Fibroblast of peridontal ligament (primary cell): ENCODE measurements around the gene CCDC192.

Experiments
- DNase-seq: peaks from one replicate; pipeline ENCODE4 v3.0.0-alpha.2; 2010; ENCODE audit errors: extremely low read depth

CCDC192 gene

GRCh38 chr5:127885176-127885575, 182.0 kb downstream of the CCDC192 start:
- no peak for DNase-seq

- DNase-seq, result no peak
Observed at GRCh38 chr5:127886081-127886480, 182.9 kb downstream of the CCDC192 start.

- DNase-seq, result no peak
Observed at GRCh38 chr5:127887282-127887681, 184.1 kb downstream of the CCDC192 start.

GRCh38 chr5:127891942-127892341, 188.8 kb downstream of the CCDC192 start:
- DNase-seq, result no peak

GRCh38 chr5:127892467-127893207, 189.4 kb downstream of the CCDC192 start:
- no peak for DNase-seq

- DNase-seq, result no peak
Observed at GRCh38 chr5:127893232-127893631, 190.0 kb downstream of the CCDC192 start.

- no peak for DNase-seq
Observed at GRCh38 chr5:127894461-127894860, 191.3 kb downstream of the CCDC192 start.

- DNase-seq, result peak; percentile 55
Observed at GRCh38 chr5:127898551-127899213, 195.5 kb downstream of the CCDC192 start.

- peak; percentile 57 for DNase-seq
Observed at GRCh38 chr5:127899214-127899610, 196.0 kb downstream of the CCDC192 start.

GRCh38 chr5:127906562-127907204, 203.5 kb downstream of the CCDC192 start:
- DNase-seq, result no peak

- DNase-seq, result no peak
Observed at GRCh38 chr5:127907907-127908306, 204.7 kb downstream of the CCDC192 start.

- peak; percentile 68 for DNase-seq
Observed at GRCh38 chr5:127909066-127909465, 205.9 kb downstream of the CCDC192 start.

GRCh38 chr5:127909821-127910220, 206.6 kb downstream of the CCDC192 start:
- no peak for DNase-seq

GRCh38 chr5:127910307-127910956, 207.2 kb downstream of the CCDC192 start:
- DNase-seq, result no peak

GRCh38 chr5:127911619-127912018, 208.4 kb downstream of the CCDC192 start:
- no peak for DNase-seq

GRCh38 chr5:127912411-127912810, 209.2 kb downstream of the CCDC192 start:
- DNase-seq, result no peak

- DNase-seq, result no peak
Observed at GRCh38 chr5:127916885-127917573, 213.8 kb downstream of the CCDC192 start.

- no peak for DNase-seq
Observed at GRCh38 chr5:127919006-127919796, 216.0 kb downstream of the CCDC192 start.

- DNase-seq, result no peak
Observed at GRCh38 chr5:127919818-127920217, 216.6 kb downstream of the CCDC192 start.

GRCh38 chr5:127920936-127921335, 217.7 kb downstream of the CCDC192 start:
- no peak for DNase-seq

GRCh38 chr5:127922603-127923002, 219.4 kb downstream of the CCDC192 start:
- no peak for DNase-seq
